ENCODE data around the gene TAOK2. TPM values are rescaled to one million over a fixed set of nuclear protein-coding genes. Genes with fewer than 3 reads are reported as not detected.

The TAOK2 gene
- total RNA-seq: 31.2 and 44.5 TPM in 2 replicates

DNA sequence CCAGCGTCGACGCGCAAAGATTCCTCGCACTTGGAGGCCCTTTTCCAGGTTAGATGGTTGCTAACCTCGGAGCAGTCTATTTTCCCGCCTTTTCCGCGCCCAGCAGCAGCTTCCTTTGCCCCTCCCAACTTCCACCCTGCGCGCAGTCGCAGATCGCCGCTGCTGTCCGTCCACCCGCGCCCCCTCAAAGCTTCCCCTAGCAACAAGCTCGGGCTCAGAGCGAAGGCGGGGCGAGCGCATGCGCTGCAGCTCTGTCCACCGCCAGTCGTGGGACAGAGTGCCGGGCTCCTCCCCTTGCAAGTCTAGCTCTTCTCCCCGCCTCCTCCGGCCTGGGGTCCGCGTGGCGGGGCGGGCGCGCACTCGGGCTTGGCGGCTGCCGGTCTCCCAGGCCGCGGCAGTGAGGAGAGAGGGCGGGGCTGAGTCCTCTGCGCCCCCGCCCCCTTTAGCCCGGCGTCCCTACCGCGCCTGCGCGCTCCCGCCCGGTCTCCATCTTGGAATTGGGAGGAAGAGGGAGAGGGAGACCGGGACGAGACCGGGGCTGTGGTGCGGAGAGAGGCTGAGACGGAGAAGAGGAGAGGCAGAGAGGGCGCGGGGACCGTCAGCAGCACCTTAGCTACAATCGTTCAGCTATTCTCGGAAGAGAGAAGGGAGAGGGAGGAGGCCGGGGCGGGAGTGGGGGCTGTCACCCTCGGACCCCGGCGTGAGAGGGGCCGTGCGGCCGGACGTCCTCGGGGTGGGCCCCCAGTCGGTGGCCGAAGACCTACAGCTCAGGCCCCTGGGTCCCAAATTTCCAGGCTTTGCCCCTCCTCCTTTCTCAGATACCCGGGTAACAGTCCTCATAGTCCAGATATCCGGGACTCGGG, at the start of gene TAOK2:
TAOK2 (plus strand) TSS at position 485 of the 863 bp plus-strand sequence. CDS start 3,905 bp downstream, outside the sequence.

DNA sequence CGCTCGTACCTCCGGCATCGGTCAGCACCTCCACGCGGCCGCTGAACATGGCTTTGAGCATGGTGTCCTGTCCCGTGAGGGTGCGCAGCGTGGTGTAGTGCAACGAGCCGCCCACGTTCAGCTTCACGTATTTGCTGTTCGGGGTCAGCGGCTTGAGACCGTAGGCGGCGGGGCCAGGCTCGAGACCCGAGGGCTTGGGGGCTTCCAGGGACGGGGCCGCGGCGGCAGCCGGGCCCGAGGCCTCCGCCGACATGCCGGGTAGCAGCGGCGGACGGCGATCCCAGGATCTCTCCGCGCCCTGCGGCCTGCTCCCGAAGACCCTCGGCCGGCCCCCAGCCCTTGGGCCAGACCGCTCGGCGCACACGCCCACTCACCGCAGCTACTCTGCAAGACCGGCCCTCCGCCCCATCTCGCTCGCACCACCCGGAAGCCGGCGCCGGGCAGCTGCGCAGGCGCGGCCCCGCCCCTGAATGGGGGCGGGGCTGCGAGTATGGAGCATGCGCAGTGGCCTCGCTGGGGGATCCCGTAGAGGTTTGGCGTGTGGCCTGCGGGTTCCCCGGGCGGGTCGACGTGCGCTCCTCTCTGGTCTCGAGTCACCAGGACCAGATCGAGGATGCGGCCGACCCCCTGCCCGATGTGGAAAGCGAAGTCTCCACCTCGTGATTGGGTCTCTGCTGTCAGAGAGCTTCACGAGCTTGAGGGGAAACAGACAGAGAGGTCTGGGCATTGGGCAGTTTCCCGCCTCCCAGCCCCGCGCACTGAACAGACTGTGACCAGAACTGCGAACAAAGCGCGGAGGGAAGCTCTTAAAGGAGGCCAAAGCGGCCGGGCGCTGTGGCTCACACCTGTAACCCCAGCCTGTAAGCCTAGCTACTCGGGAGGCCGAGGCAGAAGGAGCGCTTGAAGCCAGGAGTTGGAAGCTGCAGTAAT, 47.6 kb upstream of the TAOK2 start, which contains the start of gene KCTD13:
KCTD13 (minus strand) TSS at position 446 of the 930 bp plus-strand sequence; CDS start at position 253, 193 bp downstream.

DNA sequence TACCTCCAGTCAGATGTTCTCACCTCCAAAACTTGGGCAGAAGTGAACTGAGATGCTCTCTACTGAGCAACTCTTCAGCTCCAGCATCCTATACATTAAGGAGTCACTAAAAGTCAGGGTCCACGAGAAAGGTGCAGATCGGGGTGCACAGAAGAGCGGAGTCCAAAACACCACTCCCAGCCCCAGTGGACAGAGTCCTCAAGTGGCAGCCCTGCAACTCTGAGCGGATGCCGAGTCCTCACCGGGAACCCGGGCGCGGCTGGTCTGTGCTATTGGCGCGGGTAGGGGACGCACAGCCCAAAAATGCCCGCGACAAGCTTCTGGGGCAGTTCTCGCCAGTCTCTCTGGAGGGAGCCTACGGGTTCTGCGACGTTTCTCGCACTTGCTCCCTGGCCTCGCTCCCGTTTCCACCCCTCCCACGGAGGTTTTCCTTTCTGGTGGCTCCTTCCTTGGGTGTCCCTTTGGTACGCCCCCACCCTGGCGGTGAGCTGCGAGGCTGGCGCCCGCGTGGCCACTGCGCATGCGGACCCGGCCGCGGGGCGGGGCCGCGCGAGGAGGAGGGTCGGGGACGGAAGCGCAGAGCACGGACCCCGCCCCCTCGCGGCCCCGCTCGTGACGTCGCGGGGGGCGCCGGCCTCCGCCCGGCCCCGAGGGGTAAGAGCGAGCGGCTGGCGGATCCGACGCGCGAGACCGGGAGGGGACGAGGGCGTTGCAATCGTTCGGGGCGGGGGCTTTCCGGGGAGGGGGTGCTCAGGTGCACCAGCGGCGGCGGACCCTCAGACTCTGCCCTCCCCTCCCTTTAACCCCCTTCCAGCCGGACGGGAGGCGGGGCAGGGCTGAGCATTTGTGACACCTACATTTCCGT, 12.0 kb upstream of the TAOK2 start, which contains the start of gene TMEM219:
TMEM219 (plus strand) TSS at position 601 of the 865 bp plus-strand sequence. CDS start 1,065 bp downstream, outside the sequence.

DNA sequence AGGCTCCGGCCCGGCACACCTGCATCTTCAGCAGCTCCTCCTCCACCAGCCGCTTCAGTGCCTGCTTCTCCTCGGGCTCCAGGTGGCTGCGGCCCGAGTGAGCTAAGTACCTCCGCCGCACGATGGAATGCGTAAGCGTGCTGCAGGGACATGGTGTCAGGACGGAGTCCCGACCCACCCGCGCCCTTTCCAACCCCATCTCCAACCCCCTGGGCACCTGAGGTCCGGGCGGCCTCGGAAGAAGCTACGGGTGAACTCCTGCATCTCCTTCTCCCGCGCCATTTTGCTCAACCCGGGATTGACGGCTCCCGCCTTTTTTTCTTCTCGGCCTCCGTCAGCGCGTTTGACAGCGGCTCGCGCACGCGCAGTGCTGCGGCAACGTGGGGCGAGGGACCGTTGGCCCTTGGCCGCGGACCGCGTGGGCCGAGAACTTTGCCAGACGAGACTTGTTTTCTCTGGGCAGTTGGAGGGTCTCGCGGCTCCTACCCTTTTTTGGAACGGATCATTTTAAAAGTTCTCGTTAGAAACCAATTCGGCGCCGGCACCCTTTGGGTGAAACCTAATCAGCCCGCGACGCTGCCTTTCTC, 21.7 kb downstream of the TAOK2 start, which contains the start of gene HIRIP3:
HIRIP3 (minus strand) TSS at position 294 of the 587 bp plus-strand sequence; CDS start at position 282, 12 bp downstream.

DNA sequence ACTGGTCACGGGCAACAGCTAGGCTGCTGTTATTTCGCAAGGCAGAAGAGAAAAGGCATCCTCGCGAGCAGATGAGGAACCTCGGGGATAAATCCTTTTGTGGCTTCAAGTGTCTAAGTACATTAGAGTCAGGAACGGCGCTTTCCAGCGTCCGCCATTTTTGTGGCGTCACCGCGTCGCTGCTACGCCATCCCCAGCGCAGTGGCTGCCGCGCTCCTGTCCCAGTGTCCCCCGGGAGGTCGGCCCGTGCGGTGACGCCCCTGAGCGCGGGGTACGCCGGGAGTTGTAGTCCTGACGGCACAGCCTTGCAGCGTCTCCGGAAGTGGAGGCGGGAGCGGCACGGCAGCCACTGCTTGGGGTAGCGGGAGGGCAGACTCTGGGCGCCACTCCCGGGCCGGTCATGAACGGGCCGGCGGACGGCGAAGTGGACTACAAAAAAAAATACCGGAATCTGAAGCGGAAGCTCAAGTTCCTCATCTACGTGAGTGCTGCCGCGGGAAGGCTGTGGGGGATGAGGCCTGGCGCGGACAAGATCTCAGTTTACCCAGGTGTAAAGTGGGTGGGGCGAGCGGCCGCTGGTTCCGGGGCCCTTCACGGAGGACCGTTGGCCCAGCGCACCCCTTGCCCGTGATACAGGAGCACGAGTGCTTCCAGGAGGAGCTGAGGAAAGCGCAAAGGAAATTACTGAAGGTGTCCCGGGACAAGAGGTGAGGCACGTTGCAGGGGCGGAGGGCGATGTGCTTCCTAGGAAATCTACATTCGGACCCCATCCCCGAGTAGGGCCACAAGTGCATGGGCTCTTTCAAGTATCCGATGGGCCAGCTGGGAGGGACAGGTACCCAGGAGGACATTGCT, 22.5 kb downstream of the TAOK2 start, which contains the start of gene INO80E:
INO80E (plus strand) TSS at position 331 of the 855 bp plus-strand sequence; CDS start at position 401, 70 bp downstream.

DNA sequence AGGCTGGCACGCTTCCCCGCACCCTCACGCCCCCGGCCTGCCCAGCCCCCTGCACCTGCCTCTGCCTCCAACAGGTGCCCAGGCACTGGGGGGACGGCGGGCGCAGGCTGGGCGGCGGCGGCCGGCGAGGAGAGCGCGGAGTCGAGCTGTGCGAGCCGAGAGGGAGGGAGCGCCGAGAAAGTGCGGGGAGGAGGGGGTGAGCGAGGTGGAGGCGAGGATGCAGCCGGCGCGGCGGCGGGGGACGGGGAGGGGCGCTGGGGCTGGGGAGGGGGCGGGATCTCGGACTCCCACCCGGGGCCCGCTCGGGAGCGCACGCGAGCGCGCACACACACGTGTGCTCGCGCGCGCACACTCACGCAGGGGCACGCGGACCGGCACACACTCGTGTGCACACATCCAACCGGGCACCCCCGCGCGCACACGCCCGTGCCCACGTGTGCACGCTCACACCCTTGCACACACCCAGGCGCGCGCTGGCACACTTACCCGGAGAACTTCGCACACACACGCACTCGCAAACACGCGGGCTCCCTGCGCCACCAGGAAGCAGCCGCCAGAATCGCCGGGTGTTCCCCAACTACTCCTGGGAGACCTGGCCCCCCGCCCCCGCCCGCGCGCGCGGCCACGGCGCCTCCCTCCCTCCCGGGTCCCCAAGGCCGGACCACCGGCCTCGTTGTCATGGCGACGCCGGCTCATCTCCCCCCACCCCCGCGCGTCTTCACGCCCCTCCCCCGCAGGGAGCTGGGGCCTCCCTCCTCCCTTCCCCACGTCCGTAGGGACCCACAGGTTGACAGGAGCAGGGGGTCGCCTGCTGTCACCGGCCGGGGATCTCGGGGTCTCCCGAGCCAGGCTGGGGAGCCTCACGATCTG, 37.4 kb downstream of the TAOK2 start, which contains the start of gene DOC2A:
DOC2A (minus strand) TSS at position 184 of the 870 bp plus-strand sequence. CDS start 805 bp downstream, outside the sequence.

DNA sequence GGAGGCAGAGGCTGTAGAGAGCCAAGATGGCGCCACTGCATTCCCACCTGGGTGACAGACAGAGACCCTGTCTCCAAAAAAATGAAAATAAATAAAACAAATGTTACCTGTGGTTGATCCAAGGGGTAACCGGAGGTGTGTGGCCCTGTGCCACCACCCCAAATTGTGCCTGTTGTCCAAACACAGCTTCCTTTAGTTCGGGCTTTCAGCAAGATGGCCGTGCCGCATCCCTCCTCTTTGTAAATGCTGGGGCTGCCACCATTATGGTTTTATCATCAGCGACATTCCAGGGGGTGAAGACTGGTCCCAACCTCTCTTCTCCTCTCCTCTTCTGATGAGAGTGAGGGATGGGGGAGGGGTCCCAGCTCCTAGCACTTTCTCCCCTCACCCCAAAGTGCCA, 49.2 kb downstream of the TAOK2 start, which contains the start of gene C16orf92:
C16orf92 (plus strand) TSS at position 312 of the 400 bp plus-strand sequence. CDS start 143 bp downstream, outside the sequence.

DNA sequence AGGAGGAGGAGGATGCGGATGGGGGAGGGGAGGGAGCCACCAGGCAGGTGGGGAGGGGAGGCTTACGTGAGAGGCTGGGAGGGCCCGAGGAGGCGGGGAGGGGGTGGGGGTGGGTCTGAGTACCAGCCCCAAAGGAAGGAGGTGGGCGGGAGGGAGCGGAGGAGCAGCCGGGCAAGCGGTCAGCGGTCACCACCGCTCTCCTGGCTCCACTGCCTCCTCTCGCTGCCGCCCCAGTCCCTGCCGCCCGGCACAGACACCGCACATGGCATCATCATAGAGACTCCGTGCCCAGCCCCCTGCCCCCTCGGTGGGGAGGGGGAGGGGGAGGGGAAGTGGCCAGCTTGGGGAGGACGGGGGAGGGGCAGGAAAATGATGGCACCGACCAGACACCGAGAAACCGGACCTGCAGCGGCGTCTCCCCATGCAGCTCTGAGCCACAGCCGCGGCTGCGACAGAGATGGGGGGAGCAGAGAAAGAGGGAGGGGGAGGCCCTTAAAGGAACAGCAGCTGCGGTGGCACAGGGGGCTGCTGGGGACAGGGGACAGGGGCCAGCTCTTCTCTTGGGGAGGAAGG, 57.3 kb downstream of the TAOK2 start, which contains the start of gene TLCD3B:
TLCD3B (minus strand) TSS at position 431 of the 573 bp plus-strand sequence. CDS start 744 bp downstream, outside the sequence.

Other genes with a start within 250 kb of the TAOK2 start
- not detected in 2 replicates for gene C16orf54, start 227.9 kb upstream of the TAOK2 start, total RNA-seq
- not detected in 2 replicates for gene ZG16, start 195.6 kb upstream of the TAOK2 start, total RNA-seq
- gene KIF22, start 183.1 kb upstream of the TAOK2 start, total RNA-seq: 13.1 and 22.6 TPM in 2 replicates
- gene MAZ, start 167.3 kb upstream of the TAOK2 start, total RNA-seq: 173 and 200 TPM in 2 replicates
- 0.82 and 2.5 TPM in 2 replicates for gene PRRT2, start 161.7 kb upstream of the TAOK2 start, total RNA-seq
- gene PAGR1, start 157.7 kb upstream of the TAOK2 start, total RNA-seq: 19.0 and 28.3 TPM in 2 replicates
- 179 and 195 TPM in 2 replicates for gene MVP, start 153.4 kb upstream of the TAOK2 start, total RNA-seq
- gene CDIPT, start 110.6 kb upstream of the TAOK2 start, total RNA-seq: 107 and 108 TPM in 2 replicates
- 26.8 and 30.0 TPM in 2 replicates for gene SEZ6L2, start 74.3 kb upstream of the TAOK2 start, total RNA-seq
- gene ASPHD1, start 73.4 kb upstream of the TAOK2 start, total RNA-seq: 11.7 and 20.4 TPM in 2 replicates
- gene KCTD13, start 47.6 kb upstream of the TAOK2 start, total RNA-seq: 6.2 and 10.0 TPM in 2 replicates
- 92.3 and 112 TPM in 2 replicates for gene TMEM219, start 11.8 kb upstream of the TAOK2 start, total RNA-seq
- gene HIRIP3, start 21.7 kb downstream of the TAOK2 start, total RNA-seq: 7.6 and 8.3 TPM in 2 replicates
- 28.7 and 33.6 TPM in 2 replicates for gene INO80E, start 22.4 kb downstream of the TAOK2 start, total RNA-seq
- gene DOC2A, start 37.2 kb downstream of the TAOK2 start, total RNA-seq: 0.60 TPM in 1 of 2 replicates, not detected in the other
- gene C16orf92, start 49.3 kb downstream of the TAOK2 start, total RNA-seq: not detected in 2 replicates
- gene TLCD3B, start 57.4 kb downstream of the TAOK2 start, total RNA-seq: not detected in 2 replicates
- gene ALDOA, start 91.9 kb downstream of the TAOK2 start, total RNA-seq: 1,291 and 1,757 TPM in 2 replicates
- gene PPP4C, start 102.1 kb downstream of the TAOK2 start, total RNA-seq: 63.2 and 79.7 TPM in 2 replicates
- gene TBX6, start 118.1 kb downstream of the TAOK2 start, total RNA-seq: under 0.01 TPM in 1 of 2 replicates, not detected in the other
- gene YPEL3, start 122.3 kb downstream of the TAOK2 start, total RNA-seq: 50.2 and 89.3 TPM in 2 replicates
- gene GDPD3, start 139.7 kb downstream of the TAOK2 start, total RNA-seq: 0.47 and 1.2 TPM in 2 replicates
- gene MAPK3, start 149.4 kb downstream of the TAOK2 start, total RNA-seq: 63.0 and 70.9 TPM in 2 replicates
- 0.43 and 4.2 TPM in 2 replicates for gene CORO1A, start 209.7 kb downstream of the TAOK2 start, total RNA-seq
- 28.4 and 117 TPM in 2 replicates for gene BOLA2B, start 219.8 kb downstream of the TAOK2 start, total RNA-seq
- 24.3 and 26.1 TPM in 2 replicates for gene SLX1A, start 220.0 kb downstream of the TAOK2 start, total RNA-seq
- gene SULT1A3, start 225.4 kb downstream of the TAOK2 start, total RNA-seq: 2.6 and 7.0 TPM in 2 replicates